HG03025 (cell line): ENCODE data around the gene FAXDC2.
"Not testable (repeated sequence)": the region's sequence is repeated elsewhere in the genome, so short reads cannot be mapped to it uniquely, and the experiment has no call there.

Experiments used
- ATAC-seq: cut with Tn5 transposase; IDR thresholded peaks from one replicate; pipeline ENCODE4 v1.9.1; 2021; ENCODE audit warnings: mild to moderate bottlenecking, moderate library complexity; ENCODE audit not compliant: unreplicated experiment, low FRiP score

FAXDC2 gene

DNA sequence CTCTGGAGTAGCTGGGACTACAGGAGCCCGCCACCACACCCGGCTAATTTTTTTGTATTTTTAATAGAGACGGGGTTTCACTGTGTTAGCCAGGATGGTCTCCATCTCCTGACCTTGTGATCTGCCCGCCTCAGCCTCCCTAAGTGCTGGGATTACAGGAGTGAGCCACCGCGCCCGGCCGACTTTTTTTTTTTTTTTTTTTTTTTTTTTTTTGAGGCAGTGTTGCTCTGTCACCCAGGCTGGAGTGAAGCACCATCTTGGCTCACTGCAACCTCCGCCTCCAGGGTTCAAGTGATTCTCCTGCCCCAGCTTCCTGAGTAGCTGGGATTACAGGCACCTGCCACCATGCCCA, 14.7 kb downstream of the FAXDC2 start:
- not testable (repeated sequence) for ATAC-seq

DNA sequence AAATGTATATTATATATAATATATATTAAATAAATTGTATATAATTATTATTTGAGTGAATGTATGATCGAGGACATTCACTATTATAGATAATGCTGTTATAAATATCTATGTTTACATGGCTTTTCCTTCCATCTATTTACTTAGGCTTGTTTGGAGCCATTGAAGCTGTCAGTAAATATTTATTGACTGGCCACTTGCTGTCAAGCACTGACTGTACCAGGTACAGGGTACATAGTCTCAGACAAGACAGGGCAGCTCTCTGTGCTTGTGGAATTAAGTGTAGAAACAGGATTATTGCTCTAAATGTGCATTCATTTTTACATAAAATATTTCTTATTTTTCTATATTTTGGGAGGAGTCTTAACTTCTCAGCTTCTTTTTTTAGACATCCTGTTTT, 16.4 kb downstream of the FAXDC2 start:
- no peak for ATAC-seq

GRCh38 chr5:154832804-154833203, 17.6 kb downstream of the FAXDC2 start:
- ATAC-seq = not testable (repeated sequence)

- no peak for ATAC-seq
Measured at GRCh38 chr5:154831451-154831850, 19.0 kb downstream of the FAXDC2 start.

GRCh38 chr5:154830596-154830995, 19.8 kb downstream of the FAXDC2 start:
- ATAC-seq = no peak

DNA sequence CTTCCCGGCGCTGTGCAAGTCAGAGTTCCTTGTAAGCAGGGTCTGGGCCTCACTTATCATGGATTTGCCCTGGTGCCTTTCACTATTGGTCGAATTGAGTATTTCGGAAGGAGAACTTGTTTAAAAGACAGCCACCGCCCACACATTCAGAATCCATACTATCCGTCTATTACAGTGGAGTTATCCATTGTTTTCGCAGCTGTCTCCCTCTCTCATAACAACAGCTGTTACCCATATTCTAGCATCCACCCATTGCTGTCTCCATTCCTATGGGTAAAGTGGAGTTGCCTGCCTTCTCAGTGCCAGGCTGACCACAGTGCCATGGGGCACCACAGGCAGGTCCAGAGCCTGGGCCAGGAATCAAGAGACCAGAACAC, 20.2 kb downstream of the FAXDC2 start:
- no peak for ATAC-seq

- ATAC-seq = no peak
Measured at GRCh38 chr5:154829589-154830218, 20.7 kb downstream of the FAXDC2 start.

GRCh38 chr5:154829181-154829588, 21.2 kb downstream of the FAXDC2 start:
- ATAC-seq = no peak

DNA sequence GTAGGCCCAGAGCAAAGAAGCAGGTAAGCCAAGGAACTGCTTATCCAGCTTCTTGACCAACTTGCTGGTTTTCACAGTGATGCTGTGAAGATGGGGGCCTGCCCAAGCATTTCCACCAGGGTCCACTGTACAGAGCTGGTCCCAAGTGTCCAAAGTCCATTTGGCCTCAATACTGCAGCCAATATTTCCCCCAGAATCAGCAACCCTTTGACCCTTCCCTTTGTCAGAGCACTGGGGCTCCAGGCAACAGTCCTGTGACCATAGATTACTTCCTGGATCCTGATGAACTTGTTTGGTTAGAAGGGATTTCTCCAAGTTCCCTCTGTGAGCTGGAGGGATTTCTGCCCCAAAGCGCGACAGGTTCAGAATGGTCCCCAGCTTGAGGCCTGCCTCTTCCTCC, 26.3 kb downstream of the FAXDC2 start:
- no peak for ATAC-seq

GRCh38 chr5:154823605-154824004, 26.8 kb downstream of the FAXDC2 start:
- ATAC-seq = no peak

DNA sequence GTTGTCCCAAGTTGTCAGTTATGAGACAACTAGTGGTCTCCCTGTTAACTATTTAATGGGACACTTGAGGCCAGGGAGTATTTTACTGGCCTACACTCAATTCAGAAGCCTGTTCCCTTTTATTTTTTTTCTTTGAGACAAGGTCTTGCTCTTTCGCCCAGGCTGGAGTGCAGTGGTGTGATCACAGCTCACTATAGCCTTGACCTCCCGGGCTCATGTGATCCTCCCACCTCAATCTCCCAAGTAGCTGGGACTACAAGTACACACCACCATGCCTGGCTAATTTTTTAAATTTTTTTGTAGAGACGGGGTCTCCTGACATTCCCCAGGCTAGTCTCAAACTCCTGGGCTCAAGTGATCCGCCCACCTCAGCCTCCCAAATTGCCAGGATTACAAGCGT, 27.5 kb downstream of the FAXDC2 start:
- ATAC-seq = not testable (repeated sequence)

- ATAC-seq = no peak
Measured at GRCh38 chr5:154820383-154820782, 30.0 kb downstream of the FAXDC2 start.

GRCh38 chr5:154819546-154819945, 30.9 kb downstream of the FAXDC2 start:
- ATAC-seq = no peak

GRCh38 chr5:154818471-154819116, 31.8 kb downstream of the FAXDC2 start:
- no peak for ATAC-seq

- ATAC-seq = no peak
Measured at GRCh38 chr5:154817815-154818214, 32.6 kb downstream of the FAXDC2 start.

DNA sequence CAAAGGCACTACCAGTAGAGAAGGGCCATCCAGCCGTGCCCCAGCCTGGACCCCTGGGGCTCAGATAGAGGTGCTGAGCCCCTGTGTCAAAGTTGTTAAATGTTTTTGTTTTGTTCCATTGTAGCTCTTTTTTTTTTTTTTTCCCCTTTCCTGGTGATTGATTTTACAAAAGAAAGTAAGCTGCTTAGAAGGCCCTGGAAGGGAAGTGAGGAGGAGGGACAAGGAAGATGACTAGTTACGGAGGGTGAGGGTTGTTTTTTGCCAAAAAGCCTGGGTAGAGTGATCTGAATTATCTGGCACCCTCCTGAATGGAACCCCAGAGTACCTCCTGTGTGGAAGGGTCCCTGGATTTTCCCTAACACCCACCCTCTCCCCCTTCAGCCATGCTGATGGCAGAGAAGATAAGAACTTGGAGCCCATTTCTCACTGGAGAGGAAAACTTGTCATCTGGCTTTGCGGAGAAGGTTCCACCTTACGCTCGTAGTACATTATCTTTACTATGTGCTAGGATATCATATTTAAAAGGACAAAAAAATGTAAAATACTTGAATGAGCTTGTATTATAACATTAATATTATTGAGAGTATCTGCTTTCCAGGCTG, 33.4 kb downstream of the FAXDC2 start:
- ATAC-seq = no peak

DNA sequence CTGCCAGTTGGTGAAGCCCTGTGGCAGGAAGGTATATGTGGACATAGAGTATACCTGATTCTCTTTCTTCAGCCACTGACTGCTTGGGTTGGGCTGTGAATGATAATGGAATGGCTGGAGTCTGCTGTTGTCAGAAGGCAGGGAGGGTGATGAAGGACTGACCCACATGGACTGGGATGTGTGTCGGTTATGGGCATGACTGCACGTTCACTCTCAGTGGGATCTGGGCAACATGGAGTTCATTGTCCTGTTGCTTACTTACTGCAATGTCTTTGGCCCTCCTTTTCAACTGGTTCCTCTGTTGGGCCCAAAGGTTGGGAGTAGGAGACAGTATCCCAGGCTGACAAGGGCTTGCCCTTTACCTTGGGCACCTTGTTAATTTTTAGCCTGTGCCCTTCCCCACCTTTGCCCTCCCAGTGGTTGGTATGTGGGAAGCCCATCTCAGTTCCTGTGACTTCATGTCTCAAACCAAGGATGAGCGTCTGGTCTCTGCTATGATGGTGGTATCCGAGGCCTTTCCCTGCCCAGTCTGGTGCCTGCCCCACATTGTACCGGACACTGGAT, 34.6 kb downstream of the FAXDC2 start:
- no peak for ATAC-seq

DNA sequence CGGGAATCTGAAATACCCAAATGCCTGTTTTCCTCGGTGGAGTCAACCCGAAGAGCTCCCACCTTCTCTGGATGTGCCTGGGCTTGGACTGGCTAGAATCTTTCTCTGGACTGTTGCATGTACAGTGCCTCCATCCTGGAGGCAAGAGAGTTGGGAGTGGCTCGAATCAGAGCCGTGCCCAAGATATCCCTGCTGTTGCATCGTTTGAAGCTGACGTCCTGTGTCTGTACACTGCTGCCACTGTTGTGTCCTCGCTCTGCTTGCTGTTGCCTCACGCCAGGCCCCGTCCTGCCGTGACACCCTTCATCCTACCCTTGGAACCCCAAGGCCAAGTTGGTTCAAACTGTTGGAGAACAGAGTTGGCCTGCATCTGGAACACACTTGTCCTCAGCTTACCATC, 35.4 kb downstream of the FAXDC2 start:
- ATAC-seq = no peak

DNA sequence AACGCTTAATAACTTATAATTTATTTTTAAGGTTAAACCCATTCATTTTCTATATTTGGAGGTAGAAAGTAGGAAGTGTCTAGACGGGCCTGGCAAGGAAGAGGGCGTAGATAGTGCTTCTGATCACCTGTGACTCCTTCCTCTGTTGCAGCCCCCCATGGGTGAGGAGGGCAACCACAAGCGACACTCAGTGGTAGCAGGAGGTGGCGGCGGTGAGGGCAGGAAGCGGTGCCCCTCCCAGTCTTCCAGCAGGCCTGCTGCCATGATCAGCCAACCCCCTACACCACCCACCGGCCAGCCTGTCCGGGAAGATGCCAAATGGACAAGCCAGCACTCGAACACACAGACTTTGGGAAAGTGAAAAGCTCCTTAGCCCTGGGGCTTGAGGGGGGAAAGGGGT, 36.7 kb downstream of the FAXDC2 start:
- ATAC-seq = no peak

DNA sequence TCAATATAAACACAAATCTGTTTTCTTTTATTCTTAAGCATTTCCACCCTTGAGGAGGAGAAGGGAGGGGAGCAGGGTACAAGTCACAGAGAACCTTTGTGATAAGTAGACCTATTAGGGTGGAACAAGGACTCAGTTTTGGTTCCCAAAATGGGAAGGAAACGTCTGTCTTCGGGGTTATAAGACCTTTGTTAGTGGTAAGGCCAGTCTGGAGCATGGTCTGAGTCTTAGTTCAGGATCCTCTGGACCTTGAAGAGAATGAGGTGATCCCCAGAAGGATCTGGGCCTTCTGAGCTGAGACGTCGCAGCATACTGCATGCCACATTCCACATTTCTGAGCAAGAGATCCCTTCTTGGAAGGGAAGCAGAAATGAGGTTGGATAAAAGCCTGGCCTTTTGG, 37.2 kb downstream of the FAXDC2 start:
- ATAC-seq = no peak

GRCh38 chr5:154811653-154812465, 38.5 kb downstream of the FAXDC2 start:
- ATAC-seq = no peak
